Endothelial cell of umbilical vein (primary cell): ENCODE data around the gene MARCKSL1.

Experiments used
- CTCF ChIP-seq, 2 donors: IDR thresholded peaks; 1 replicate in 1 of 2; 2 replicates in 1 of 2; pipeline ENCODE4 v1.5.1; 2011; ENCODE audit warnings: low read length in 2 of 2, mild to moderate bottlenecking in 2 of 2, moderate library complexity in 2 of 2, control low read depth in 1 of 2, inconsistent platforms in 1 of 2, low read depth in 1 of 2; ENCODE audit not compliant: insufficient read depth in 1 of 2; ENCODE audit errors: extremely low read depth in 1 of 2
- EZH2 ChIP-seq: IDR thresholded peaks from 2 replicates; pipeline ENCODE4 v1.6.1; 2012; ENCODE audit warnings: borderline replicate concordance, low read depth, mild to moderate bottlenecking, moderate library complexity, low read length, inconsistent platforms; ENCODE audit not compliant: severe bottlenecking
- GATA2 ChIP-seq: IDR thresholded peaks from 2 replicates; pipeline ENCODE4 v1.7.0; 2011; ENCODE audit warnings: low read depth, mild to moderate bottlenecking, moderate library complexity, mixed read lengths, low read length; ENCODE audit not compliant: insufficient read length, insufficient read depth
- MAX ChIP-seq: IDR thresholded peaks from 2 replicates; pipeline ENCODE4 v1.6.1; 2011; ENCODE audit not compliant: insufficient read depth, insufficient read length
- POLR2A ChIP-seq: IDR thresholded peaks from 2 replicates; pipeline ENCODE4 v1.6.1; 2012; ENCODE audit warnings: low read depth, mild to moderate bottlenecking, control low read depth, low read length

- TF ChIP-seq EZH2 (no peak), MAX (no peak), CTCF (IDR thresholded peaks at IDR 0.05; ENCODE audit: extremely low read depth in 1 of 2, insufficient read depth in 1 of 2, low read depth in 1 of 2, low read length in 2 of 2) (no peak), GATA2 (no peak), POLR2A (no peak)
Observed at GRCh38 chr1:32362474-32363313, 26.7 kb upstream of the MARCKSL1 start, which contains the start of the genes FAM229A and TSSK3.
